ENCODE measurements around the gene SOX4.

- TF ChIP-seq CTCF (IDR thresholded peaks at IDR 0.05; ENCODE audit: extremely low read depth in 1 of 2, insufficient read depth in 1 of 2, low read depth in 1 of 2, low read length in 2 of 2) (no peak), POLR2AphosphoS5 (IDR thresholded peaks at IDR 0.05; ENCODE audit: insufficient read depth, low read depth, low read length) (no peak), POLR2A (IDR thresholded peaks at IDR 0.05; ENCODE audit: low read depth, low read length) (no peak), MAX (IDR thresholded peaks at IDR 0.05; ENCODE audit: insufficient read depth, insufficient read length) (no peak), EZH2 (IDR thresholded peaks at IDR 0.05; ENCODE audit: borderline replicate concordance, low read depth, low read length, severe bottlenecking) (no peak), JUN (IDR thresholded peaks at IDR 0.05; ENCODE audit: borderline replicate concordance, insufficient read depth, insufficient read length, low read depth) (no peak)
These were observed 7.9 kb downstream of the SOX4 start for GRCh38 chr6:21601339-21601923.

All from endothelial cell of umbilical vein (primary cell).